Ishikawa (cell line): ENCODE results near the gene DAW1.

ENCODE experiments used
- CEBPB ChIP-seq: IDR thresholded peaks from 2 replicates; pipeline ENCODE4 v1.6.1; 2012
- CREB1 ChIP-seq: IDR thresholded peaks from 2 replicates; pipeline ENCODE4 v1.6.1; 2012; ENCODE audit warnings: low read depth
- EGR1 ChIP-seq: IDR thresholded peaks from 2 replicates; pipeline ENCODE4 v1.6.1; 2012
- EP300 ChIP-seq: IDR thresholded peaks from 2 replicates; pipeline ENCODE4 v1.6.1; 2012; ENCODE audit warnings: borderline replicate concordance
- FOXM1 ChIP-seq: IDR thresholded peaks from 2 replicates; pipeline ENCODE4 v1.6.1; 2012; ENCODE audit warnings: low read depth, borderline replicate concordance
- NFIC ChIP-seq: IDR thresholded peaks from 2 replicates; pipeline ENCODE4 v1.6.1; 2012
- RAD21 ChIP-seq: IDR thresholded peaks from 2 replicates; pipeline ENCODE4 v1.6.1; 2012; ENCODE audit warnings: low read depth
- REST ChIP-seq: IDR thresholded peaks from 2 replicates; pipeline ENCODE4 v1.6.1; 2012; ENCODE audit warnings: low read depth, mild to moderate bottlenecking
- TAF1 ChIP-seq: IDR thresholded peaks from 2 replicates; pipeline ENCODE4 v1.6.1; 2012; ENCODE audit warnings: low read depth, mild to moderate bottlenecking
- TCF12 ChIP-seq: IDR thresholded peaks from 2 replicates; pipeline ENCODE4 v1.6.1; 2012; ENCODE audit warnings: low read depth
- TEAD4 ChIP-seq: IDR thresholded peaks from 2 replicates; pipeline ENCODE4 v1.6.1; 2012
- YY1 ChIP-seq: IDR thresholded peaks from 2 replicates; pipeline ENCODE4 v1.6.1; 2012; ENCODE audit warnings: low read depth
- ZBTB7A ChIP-seq: IDR thresholded peaks from 2 replicates; pipeline ENCODE4 v1.6.1; 2012; ENCODE audit warnings: low read depth
- TF ChIP-seq, protein P1 (sequence below): IDR thresholded peaks from 2 replicates; pipeline ENCODE4 v1.6.1; 2012
- TF ChIP-seq, protein P2 (sequence below): IDR thresholded peaks from 2 replicates; pipeline ENCODE4 v1.6.1; 2012

Gene DAW1

GRCh38 chr2:227834916-227835650 lies 36.3 kb upstream of the DAW1 start:
- TF ChIP-seq YY1 (no peak), NFIC (no peak), CEBPB (no peak), ZBTB7A (no peak), CREB1 (no peak), FOXM1 (no peak), TEAD4 (no peak), EGR1 (no peak), RAD21 (no peak), EP300 (no peak)
- TF ChIP-seq, protein P1, sequence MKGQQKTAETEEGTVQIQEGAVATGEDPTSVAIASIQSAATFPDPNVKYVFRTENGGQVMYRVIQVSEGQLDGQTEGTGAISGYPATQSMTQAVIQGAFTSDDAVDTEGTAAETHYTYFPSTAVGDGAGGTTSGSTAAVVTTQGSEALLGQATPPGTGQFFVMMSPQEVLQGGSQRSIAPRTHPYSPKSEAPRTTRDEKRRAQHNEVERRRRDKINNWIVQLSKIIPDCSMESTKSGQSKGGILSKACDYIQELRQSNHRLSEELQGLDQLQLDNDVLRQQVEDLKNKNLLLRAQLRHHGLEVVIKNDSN: no peak
- TF ChIP-seq, protein P2, sequence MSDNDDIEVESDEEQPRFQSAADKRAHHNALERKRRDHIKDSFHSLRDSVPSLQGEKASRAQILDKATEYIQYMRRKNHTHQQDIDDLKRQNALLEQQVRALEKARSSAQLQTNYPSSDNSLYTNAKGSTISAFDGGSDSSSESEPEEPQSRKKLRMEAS: no peak

DNA sequence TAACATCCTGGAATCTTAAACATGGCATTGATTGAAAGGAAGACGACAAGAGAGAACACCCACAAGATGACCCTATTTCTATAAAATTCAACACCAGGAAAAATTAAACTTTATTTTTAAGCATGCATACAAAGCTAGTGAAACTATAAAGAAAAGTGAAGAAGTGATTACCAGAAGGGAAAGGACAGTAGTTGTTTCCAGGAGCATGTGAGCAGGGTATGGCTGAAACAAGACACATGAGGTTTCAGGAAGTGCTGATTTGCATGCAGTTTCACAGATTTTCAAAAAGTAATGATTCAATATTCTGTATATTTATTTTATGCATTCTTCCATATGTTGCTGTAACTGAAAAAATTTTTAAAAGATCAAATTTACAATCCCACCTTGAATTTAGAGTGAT lies 24.6 kb upstream of the DAW1 start:
- no peak for TF ChIP-seq REST
- no peak for TF ChIP-seq EP300
- no peak for TF ChIP-seq CREB1
- no peak for TF ChIP-seq YY1
- no peak for TF ChIP-seq CEBPB
- no peak for TF ChIP-seq NFIC
- TF ChIP-seq TCF12: no peak
- no peak for TF ChIP-seq TEAD4
- no peak for TF ChIP-seq FOXM1
- TF ChIP-seq, protein P1: no peak
- TF ChIP-seq TAF1: no peak
- no peak for TF ChIP-seq ZBTB7A
- TF ChIP-seq RAD21: no peak
- TF ChIP-seq, protein P2: no peak
- no peak for TF ChIP-seq EGR1

DNA sequence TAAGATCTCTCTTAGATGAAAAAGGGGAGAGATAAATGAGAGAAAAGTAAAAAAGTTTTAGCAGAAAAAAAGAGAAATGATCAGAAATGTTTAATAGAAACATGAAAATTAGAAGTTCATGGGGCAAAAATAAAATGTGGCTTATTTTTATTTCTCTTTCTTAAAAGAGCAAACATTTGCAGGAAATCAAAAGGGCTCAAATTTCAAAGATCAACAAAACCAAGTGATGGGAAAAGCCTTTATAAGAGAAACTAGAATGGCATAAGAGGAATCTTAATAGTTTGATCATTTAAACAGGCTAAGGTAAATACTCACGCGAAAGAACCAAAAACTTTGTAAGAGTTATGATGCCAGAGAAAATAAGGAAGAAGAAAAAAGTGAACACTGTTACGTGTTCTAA lies 23.3 kb upstream of the DAW1 start:
- TF ChIP-seq RAD21 (no peak), YY1 (no peak)

DNA sequence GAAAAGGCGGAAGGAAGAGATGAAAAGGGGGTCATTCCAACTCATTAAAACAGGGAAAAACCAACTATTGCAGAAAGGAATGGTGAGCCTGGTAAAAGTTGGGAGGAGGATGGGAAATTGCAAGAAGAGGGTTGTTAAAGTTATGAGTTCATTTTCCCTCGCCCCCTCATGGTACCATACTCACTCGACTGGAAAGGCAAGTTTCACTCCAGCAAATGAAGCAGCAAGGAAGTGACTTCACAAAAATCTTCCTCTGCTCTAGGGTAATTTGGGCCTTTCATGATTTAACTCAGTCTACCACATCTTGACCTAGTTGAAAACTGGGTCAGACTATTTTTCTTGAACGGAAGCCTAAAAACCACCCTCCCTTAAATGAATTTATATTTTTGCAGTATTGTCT lies 22.8 kb upstream of the DAW1 start:
- TF ChIP-seq FOXM1: no peak
- TF ChIP-seq REST: no peak
- TF ChIP-seq, protein P1: no peak
- no peak for TF ChIP-seq EGR1
- no peak for TF ChIP-seq TCF12
- TF ChIP-seq RAD21: no peak
- no peak for TF ChIP-seq YY1
- TF ChIP-seq, protein P2: peak; percentile 49; the same call in 1 of the 2 replicates

DNA sequence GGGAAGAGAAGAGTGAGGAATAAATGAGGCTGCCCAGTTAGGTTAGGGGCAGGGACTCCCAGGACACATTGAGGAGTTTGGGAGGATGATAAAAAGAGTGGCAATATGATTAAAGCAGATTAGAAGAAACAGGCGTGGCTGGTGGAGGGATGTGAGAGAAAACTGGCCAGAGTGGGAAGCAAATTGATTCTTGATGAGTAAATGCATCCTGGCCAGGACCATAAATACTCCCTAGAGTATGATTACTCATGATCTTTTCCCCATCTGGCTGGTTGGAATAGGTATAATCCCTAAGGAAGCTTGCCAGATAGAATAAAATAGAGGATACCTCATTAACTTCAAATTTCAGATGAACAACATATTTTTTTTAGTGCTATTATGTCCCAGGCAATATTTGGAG lies 21.5 kb upstream of the DAW1 start:
- no peak for TF ChIP-seq EGR1
- TF ChIP-seq, protein P1: no peak
- TF ChIP-seq CEBPB: no peak
- no peak for TF ChIP-seq TAF1
- no peak for TF ChIP-seq CREB1
- TF ChIP-seq EP300: no peak
- TF ChIP-seq YY1: no peak
